Measurements from ENCODE around the gene ZNF354C.

The ZNF354C gene

DNA sequence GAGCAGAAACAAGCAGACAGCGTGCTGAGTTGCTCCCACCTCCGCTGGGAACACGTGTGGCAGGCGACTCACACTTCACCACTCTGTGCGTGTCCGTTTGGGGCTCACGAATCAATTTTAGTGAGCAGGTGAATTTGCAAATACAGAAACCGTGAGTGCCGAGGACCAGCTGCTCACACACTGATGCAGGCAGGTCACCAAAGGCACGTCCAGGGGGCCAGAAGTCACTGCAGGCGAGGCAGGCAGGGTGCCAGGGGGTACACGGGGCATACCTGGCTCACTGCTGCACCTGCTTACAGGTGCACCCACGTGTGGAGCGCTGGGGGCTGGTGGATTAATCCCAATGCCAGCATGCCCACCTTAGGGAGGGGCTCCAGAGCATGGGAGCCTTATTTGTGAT, 68.8 kb downstream of the ZNF354C start:
- no peaks in the 10 kb centered on the region for H3K27me3 ChIP-seq (ENCODE audit: insufficient read depth, poor library complexity, severe bottlenecking)
- H3K27ac ChIP-seq (replicated peaks), result no peak overlapping the region
- TF ChIP-seq SPI1 (IDR thresholded peaks at IDR 0.05; ENCODE audit: borderline replicate concordance, low read depth) (no peak), GABPA (IDR thresholded peaks at IDR 0.05; ENCODE audit: low read depth) (no peak), POLR2AphosphoS5 (IDR thresholded peaks at IDR 0.05; ENCODE audit: low read depth) (no peak), REST (IDR thresholded peaks at IDR 0.05; ENCODE audit: insufficient replicate concordance, low read depth) (no peak), CTCF (IDR thresholded peaks at IDR 0.05; ENCODE audit: insufficient read depth, low read length) (no peak)
- no peak for DNase-seq (ENCODE audit: low read depth in 1 of 2, low spot score in 1 of 2)
- no peak overlapping the region for H3K4me3 ChIP-seq (replicated peaks; ENCODE audit: insufficient read depth, low read length)

DNA sequence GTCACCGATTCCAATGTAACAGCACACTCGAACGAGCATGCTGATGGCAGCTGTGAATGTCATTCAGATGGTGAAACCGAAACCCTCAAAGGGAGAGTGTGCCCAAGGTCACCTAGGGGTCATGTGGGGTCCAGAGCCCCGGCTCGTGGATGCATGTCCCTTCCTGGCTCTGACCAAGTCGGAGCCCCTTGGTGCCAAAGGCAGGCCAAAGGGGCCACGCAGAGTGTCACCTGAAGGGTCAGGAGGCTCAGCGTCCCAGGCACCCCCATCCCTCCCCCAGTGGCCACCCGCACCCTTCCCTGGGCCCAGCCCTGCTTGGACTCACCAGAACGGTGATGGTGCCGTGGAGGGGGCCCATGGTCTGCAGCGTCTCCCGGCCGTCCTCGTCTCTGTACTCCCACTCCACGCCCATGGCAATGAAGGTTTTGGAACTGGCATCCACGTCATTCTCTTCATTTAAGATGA, 69.5 kb downstream of the ZNF354C start:
- no peak overlapping the region for H3K27ac ChIP-seq (replicated peaks)
- no peak for TF ChIP-seq POLR2AphosphoS5 (IDR thresholded peaks at IDR 0.05; ENCODE audit: low read depth)
- TF ChIP-seq SPI1 (IDR thresholded peaks at IDR 0.05; ENCODE audit: borderline replicate concordance, low read depth), result no peak
- TF ChIP-seq CTCF (IDR thresholded peaks at IDR 0.05; ENCODE audit: insufficient read depth, low read length), result no peak
- no peak for TF ChIP-seq GABPA (IDR thresholded peaks at IDR 0.05; ENCODE audit: low read depth)
- no peak for TF ChIP-seq REST (IDR thresholded peaks at IDR 0.05; ENCODE audit: insufficient replicate concordance, low read depth)
- H3K4me3 ChIP-seq (replicated peaks; ENCODE audit: insufficient read depth, low read length), result no peak overlapping the region
- no peak for DNase-seq (ENCODE audit: low read depth in 1 of 2, low spot score in 1 of 2)
- H3K27me3 ChIP-seq (ENCODE audit: insufficient read depth, poor library complexity, severe bottlenecking), result no peaks in the 10 kb centered on the region

- Histone ChIP-seq H3K27ac (replicated peaks) (no peak overlapping the region), H3K4me3 (replicated peaks; ENCODE audit: insufficient read depth, low read length) (no peak overlapping the region), H3K27me3 (ENCODE audit: insufficient read depth, poor library complexity, severe bottlenecking) (no peaks in the 10 kb centered on the region)
- TF ChIP-seq CTCF (IDR thresholded peaks at IDR 0.05; ENCODE audit: insufficient read depth, low read length), result no peak
- no peak for TF ChIP-seq SPI1 (IDR thresholded peaks at IDR 0.05; ENCODE audit: borderline replicate concordance, low read depth)
- no peak for TF ChIP-seq REST (IDR thresholded peaks at IDR 0.05; ENCODE audit: insufficient replicate concordance, low read depth)
- no peak for TF ChIP-seq GABPA (IDR thresholded peaks at IDR 0.05; ENCODE audit: low read depth)
- TF ChIP-seq POLR2AphosphoS5 (IDR thresholded peaks at IDR 0.05; ENCODE audit: low read depth), result no peak
- DNase-seq (ENCODE audit: low read depth in 1 of 2, low spot score in 1 of 2), result no peak
These were observed 70.0 kb downstream of the ZNF354C start for GRCh38 chr5:179130101-179130681.
